PFSK-1 (cell line): Measurements from ENCODE around the gene EP400.

Experiments
- FOXP2 ChIP-seq: optimal IDR thresholded peaks from 2 replicates; pipeline ENCODE3; 2011; ENCODE audit warnings: borderline replicate concordance, control low read depth, inconsistent platforms; ENCODE audit not compliant: insufficient read depth; ENCODE audit errors: extremely low read length, extremely low read depth
- POLR2AphosphoS5 ChIP-seq: IDR thresholded peaks from 2 replicates; pipeline ENCODE4 v1.6.1; 2012; ENCODE audit warnings: low read depth, mild to moderate bottlenecking, control low read depth, low read length, moderate library complexity
- REST ChIP-seq, 2 experiments: IDR thresholded peaks; 2 replicates each; pipeline versions ENCODE4 v1.6.1 to v1.8.0; 2011 to 2012; ENCODE audit warnings: low read depth in 2 of 2, low read length in 2 of 2, control low read depth in 1 of 2, inconsistent platforms in 1 of 2, mild to moderate bottlenecking in 1 of 2, moderate library complexity in 1 of 2; ENCODE audit not compliant: insufficient read depth in 1 of 2
- SIN3A ChIP-seq: IDR thresholded peaks from 2 replicates; pipeline ENCODE4 v1.6.1; 2012; ENCODE audit warnings: mild to moderate bottlenecking, low read length, moderate library complexity, borderline replicate concordance; ENCODE audit not compliant: insufficient read depth
- TAF1 ChIP-seq: IDR thresholded peaks from 2 replicates; pipeline ENCODE4 v1.6.1; 2012; ENCODE audit warnings: low read length, control low read depth, borderline replicate concordance; ENCODE audit not compliant: insufficient read depth

The EP400 gene

GRCh38 chr12:132071830-132072384, 122.2 kb downstream of the EP400 start:
- TF ChIP-seq FOXP2, result no peak
- no peak for TF ChIP-seq SIN3A
- TF ChIP-seq POLR2AphosphoS5, result no peak
- no peak for TF ChIP-seq REST (IDR thresholded peaks at IDR 0.05; ENCODE audit: insufficient read depth in 1 of 2, low read depth in 2 of 2, low read length in 2 of 2)
- TF ChIP-seq TAF1, result no peak

GRCh38 chr12:132074216-132074615, 124.5 kb downstream of the EP400 start:
- TF ChIP-seq SIN3A (no peak), TAF1 (no peak), REST (IDR thresholded peaks at IDR 0.05; ENCODE audit: insufficient read depth in 1 of 2, low read depth in 2 of 2, low read length in 2 of 2) (no peak), FOXP2 (no peak), POLR2AphosphoS5 (no peak)

- no peak for TF ChIP-seq FOXP2
- TF ChIP-seq TAF1, result no peak
- TF ChIP-seq SIN3A, result no peak
- TF ChIP-seq POLR2AphosphoS5, result no peak
- no peak for TF ChIP-seq REST (IDR thresholded peaks at IDR 0.05; ENCODE audit: insufficient read depth in 1 of 2, low read depth in 2 of 2, low read length in 2 of 2)
Observed at GRCh38 chr12:132075026-132075713, 125.4 kb downstream of the EP400 start.

GRCh38 chr12:132075714-132076553, 126.2 kb downstream of the EP400 start:
- TF ChIP-seq SIN3A (no peak), TAF1 (no peak), REST (IDR thresholded peaks at IDR 0.05; ENCODE audit: insufficient read depth in 1 of 2, low read depth in 2 of 2, low read length in 2 of 2) (no peak)
